Heart right ventricle (tissue), 16 donors: ENCODE measurements around the gene EYS. TPM values are rescaled to one million over a fixed set of nuclear protein-coding genes. Genes with fewer than 3 reads are reported as not detected.
A peak's percentile ranks its signal among the peaks of the same experiment; 100 is the strongest.

Source experiments
- ATAC-seq, 8 donors: fragments of 200-7000 bp; cut with Tn5 transposase; one replicate each; pipeline ENCODE4 v1.9.1; 2020; ENCODE audit warnings: mild to moderate bottlenecking in 8 of 8, moderate library complexity in 8 of 8, moderate number of reproducible peaks in 1 of 8
- DNase-seq, 2 donors: peaks; one replicate each; pipeline ENCODE4 v3.0.0-alpha.2; 2020
- H3K27ac ChIP-seq, 10 donors: fragments of 200-600 bp; sonication (generic) in 2 of 10; one replicate each; pipeline versions ENCODE4 v1.5.0 to v1.8.0; 2020 to 2022; ENCODE audit warnings: mild to moderate bottlenecking in 3 of 10
- H3K27me3 ChIP-seq, 7 donors: fragments of 200-600 bp; one replicate each; pipeline ENCODE4 v1.8.0; 2021 to 2022; ENCODE audit warnings: mild to moderate bottlenecking in 2 of 7
- H3K36me3 ChIP-seq, 9 donors: fragments of 200-600 bp; sonication (generic) in 1 of 9; one replicate each; pipeline versions ENCODE4 v1.5.0 to v1.8.0; 2020 to 2022; ENCODE audit warnings: mild to moderate bottlenecking in 2 of 9
- H3K4me1 ChIP-seq, 9 donors: fragments of 200-600 bp; sonication (generic) in 1 of 9; one replicate each; pipeline versions ENCODE4 v1.5.0 to v1.8.0; 2020 to 2022; ENCODE audit warnings: mild to moderate bottlenecking in 4 of 9
- H3K4me3 ChIP-seq, 10 donors: fragments of 200-600 bp; sonication (generic) in 2 of 10; one replicate each; pipeline versions ENCODE4 v1.5.0 to v1.8.0; 2020 to 2022; ENCODE audit warnings: mild to moderate bottlenecking in 7 of 10, moderate library complexity in 2 of 10
- H3K9me3 ChIP-seq, 11 donors: fragments of 200-600 bp in 10 of 11; sonication (generic) in 2 of 11; one replicate each; pipeline versions ENCODE4 v1.5.0 to v1.8.0; 2013 to 2022; ENCODE audit warnings: mild to moderate bottlenecking in 2 of 11, control low read depth in 1 of 11, moderate library complexity in 1 of 11
- WGBS, 2 donors: extraction: QIAGEN DNeasy Blood & Tissue Kit; methylation state at CpG; one replicate each; pipeline ENCODE4 v1.1.7; 2013; ENCODE audit warnings: inconsistent platforms in 1 of 2; 5-methylcytosine and 5-hydroxymethylcytosine counted together
- intact Hi-C, 10 donors: fragments of 100-400 bp; cut with DNase I; formaldehyde crosslinking; loops; one replicate each; pipeline versions ENCODE4 v1.11.1 to v1.14.2; 2022
- polyA plus RNA-seq, 2 donors: library from polyadenylated mRNA; stranded (reverse); fragments of 200-250 nt; gene quantifications; one replicate each; pipeline ENCODE4 v1.2.3, GENCODE V29; 2013
- total RNA-seq, 10 donors: library from RNA; stranded (reverse); fragmentation: NEBNext Ultra II Directional in 3 of 10; extraction: Animal tissue kit (Norgen Biotek cat#: 25700) in 3 of 10; gene quantifications; one replicate each; pipeline versions ENCODE4 v1.2.1 to v1.2.4, GENCODE V29; 2021 to 2023
- TF ChIP-seq, protein P1 (sequence below), 9 donors: fragments of 200-600 bp; sonication (generic) in 2 of 9; IDR thresholded peaks; one replicate each; pipeline versions ENCODE4 v1.5.0 to v1.8.0; 2021 to 2022; ENCODE audit warnings: antibody characterized with exemption in 9 of 9, mild to moderate bottlenecking in 5 of 9, moderate library complexity in 1 of 9
- donor health status: Arrhythmogenic right ventricular cardiomyopathy.
- donor health status: ischemic (EF 13 %, LVEDD 7.1; RV severe dilation, severe dysfunction).
- donor health status: healthy with polysubstance abuse.
- donor health status: DM: no; HTN: yes; CAD: no.
- donor health status: DM: no; HTN: no; CAD: no.
- donor health status: ischemic (EF 25% LVEDD 6.9; RV normal size, moderate dysfunction).
- donor health status: ischemic (EF 25% LVEDD 5.7; RV mildly dilated, moderate dysfunction).
- donor health status: healthy.
- donor health status: DM: yes; HTN: yes; CAD: no.
- donor health status: Ischemic cardiomyopathy.
- donor health status: ischemic (EF 35%, LVEDD 5.7; RV mildly dilated, moderate dysfunction).
- donor health status: nonischemic (EF 11% LVEDD 7.7; RV severe dilation, severe dysfunction).
- donor health status: DM: yes; HTN: yes; CAD: no.
- donor health status: PGD.
- donor health status: ischemic (EF 29% LVEDD 5.4; RV normal size, mild dysfunction).
- donor health status: nonischemic (EF 23%, LVEDD 6.1; RV moderate dilation, normal function).

The EYS gene
- total and polyA plus RNA-seq, 12 donors = 0.02 to 0.40 (median 0.18) TPM; not detected in 8

DNA sequence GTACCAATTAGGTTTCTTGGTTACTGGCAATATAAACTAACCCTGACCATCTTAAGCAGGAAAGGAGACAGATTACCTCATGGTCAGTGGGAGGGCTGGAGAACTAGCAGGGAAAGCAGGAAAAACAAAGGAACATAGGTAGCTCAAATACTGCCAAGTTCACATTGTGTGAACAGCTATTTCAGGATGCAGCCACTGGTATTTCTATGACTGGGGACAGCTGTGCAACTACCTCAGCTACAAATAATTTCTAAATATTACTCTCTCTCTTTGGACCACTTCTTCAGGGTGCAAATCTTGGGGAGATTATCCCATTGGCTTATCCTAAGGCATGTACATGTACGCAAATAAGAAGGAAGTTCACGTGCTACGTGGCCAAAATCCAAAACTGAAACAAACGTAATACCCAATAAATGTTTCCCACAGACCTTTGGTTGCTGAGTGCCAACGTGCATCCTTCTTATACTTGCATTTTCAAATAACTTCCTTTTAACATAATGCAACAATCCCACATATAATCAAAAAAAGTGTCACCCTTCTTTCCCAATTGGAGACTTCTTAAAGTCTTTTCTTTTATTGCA lies 1890.5 kb downstream of the EYS start:
- no peak for ATAC-seq

DNA sequence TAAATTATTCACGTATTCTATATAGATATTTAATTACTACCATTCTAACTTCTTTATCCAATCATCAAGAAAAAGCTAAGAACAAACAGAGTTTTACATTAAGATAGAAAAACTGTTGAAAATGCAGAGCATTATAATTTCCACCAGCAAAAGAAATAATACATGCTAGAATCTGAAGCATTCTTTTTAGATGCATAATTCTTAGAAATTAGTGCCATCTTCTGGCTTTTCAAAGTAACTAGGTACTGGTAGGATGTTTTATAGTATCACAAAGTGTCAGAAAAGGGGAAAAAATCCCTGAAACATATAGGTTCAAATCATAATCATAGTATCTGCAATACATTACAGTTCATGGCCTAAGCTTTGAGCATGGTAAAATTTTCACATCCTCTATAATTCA lies 1892.6 kb downstream of the EYS start:
- ATAC-seq (no peak), DNase-seq (no peak)
- intact Hi-C loops = no loop called here
- H3K4me1 ChIP-seq = peaks cover 0 to 12% (median 0%) of the 10 kb centered on the region in 9 donors
- 86 to 87% methylated on average over 1 of the region's 1 CpG for WGBS, 2 donors
- H3K4me3 ChIP-seq = no peak overlapping the region
- no peaks in the 10 kb centered on the region for H3K36me3 ChIP-seq
- H3K27me3 ChIP-seq = no peaks in the 10 kb centered on the region
- no peak overlapping the region for H3K27ac ChIP-seq
- no peaks in the 10 kb centered on the region for H3K9me3 ChIP-seq
- TF ChIP-seq, protein P1, sequence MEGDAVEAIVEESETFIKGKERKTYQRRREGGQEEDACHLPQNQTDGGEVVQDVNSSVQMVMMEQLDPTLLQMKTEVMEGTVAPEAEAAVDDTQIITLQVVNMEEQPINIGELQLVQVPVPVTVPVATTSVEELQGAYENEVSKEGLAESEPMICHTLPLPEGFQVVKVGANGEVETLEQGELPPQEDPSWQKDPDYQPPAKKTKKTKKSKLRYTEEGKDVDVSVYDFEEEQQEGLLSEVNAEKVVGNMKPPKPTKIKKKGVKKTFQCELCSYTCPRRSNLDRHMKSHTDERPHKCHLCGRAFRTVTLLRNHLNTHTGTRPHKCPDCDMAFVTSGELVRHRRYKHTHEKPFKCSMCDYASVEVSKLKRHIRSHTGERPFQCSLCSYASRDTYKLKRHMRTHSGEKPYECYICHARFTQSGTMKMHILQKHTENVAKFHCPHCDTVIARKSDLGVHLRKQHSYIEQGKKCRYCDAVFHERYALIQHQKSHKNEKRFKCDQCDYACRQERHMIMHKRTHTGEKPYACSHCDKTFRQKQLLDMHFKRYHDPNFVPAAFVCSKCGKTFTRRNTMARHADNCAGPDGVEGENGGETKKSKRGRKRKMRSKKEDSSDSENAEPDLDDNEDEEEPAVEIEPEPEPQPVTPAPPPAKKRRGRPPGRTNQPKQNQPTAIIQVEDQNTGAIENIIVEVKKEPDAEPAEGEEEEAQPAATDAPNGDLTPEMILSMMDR (IDR thresholded peaks at IDR 0.05) = no peak

More for the DNA sequence above, 1890.5 kb downstream of the EYS start:
- H3K9me3 ChIP-seq = no peaks in the 10 kb centered on the region
- DNase-seq = no peak
- WGBS, 2 donors = 14 to 21% methylated on average over 5 of the region's 5 CpGs
- intact Hi-C loops = no loop called here
- no peaks in the 10 kb centered on the region for H3K36me3 ChIP-seq
- H3K27me3 ChIP-seq = no peaks in the 10 kb centered on the region
- peaks cover 0 to 15% (median 0%) of the 10 kb centered on the region in 9 donors for H3K4me1 ChIP-seq
- H3K4me3 ChIP-seq = no peak overlapping the region
- no peak overlapping the region for H3K27ac ChIP-seq
- TF ChIP-seq, protein P1 (IDR thresholded peaks at IDR 0.05) = no peak

DNA sequence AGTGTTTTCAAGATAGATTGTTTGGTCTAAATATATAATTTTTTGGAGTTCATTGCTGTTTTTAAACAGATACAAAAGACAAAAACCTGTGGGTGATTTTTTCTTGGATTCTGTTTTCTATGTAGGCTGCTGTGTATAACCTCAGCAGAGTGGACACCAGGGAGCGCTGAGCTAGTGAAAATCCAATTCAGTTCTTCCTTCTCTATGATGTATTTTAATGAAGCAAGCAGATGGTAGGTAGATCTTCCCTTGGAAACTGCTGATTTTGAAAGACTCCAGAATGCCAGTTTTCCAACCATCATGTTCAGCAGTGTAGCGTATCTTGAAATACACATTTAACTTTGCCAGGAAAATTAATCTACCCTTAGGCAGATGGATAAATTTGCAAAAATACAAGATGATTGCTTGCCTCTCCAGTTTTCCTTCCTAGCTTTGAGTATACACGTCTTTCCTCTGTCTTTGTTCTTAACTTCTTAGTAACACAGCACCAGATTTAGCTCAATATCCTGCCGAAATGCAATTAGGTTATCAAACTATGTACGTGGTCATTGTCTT lies 1893.4 kb downstream of the EYS start:
- TF ChIP-seq, protein P1 (IDR thresholded peaks at IDR 0.05) = no peak
- no peaks in the 10 kb centered on the region for H3K27me3 ChIP-seq
- no peak for ATAC-seq
- no peak overlapping the region for H3K4me3 ChIP-seq
- H3K36me3 ChIP-seq = no peaks in the 10 kb centered on the region
- 67 to 75% methylated on average over 5 of the region's 5 CpGs for WGBS, 2 donors
- no peak for DNase-seq
- H3K27ac ChIP-seq = no peak overlapping the region
- intact Hi-C loops = no loop called here
- no peaks in the 10 kb centered on the region for H3K9me3 ChIP-seq
- H3K4me1 ChIP-seq = peaks cover 0 to 12% (median 0%) of the 10 kb centered on the region in 9 donors

DNA sequence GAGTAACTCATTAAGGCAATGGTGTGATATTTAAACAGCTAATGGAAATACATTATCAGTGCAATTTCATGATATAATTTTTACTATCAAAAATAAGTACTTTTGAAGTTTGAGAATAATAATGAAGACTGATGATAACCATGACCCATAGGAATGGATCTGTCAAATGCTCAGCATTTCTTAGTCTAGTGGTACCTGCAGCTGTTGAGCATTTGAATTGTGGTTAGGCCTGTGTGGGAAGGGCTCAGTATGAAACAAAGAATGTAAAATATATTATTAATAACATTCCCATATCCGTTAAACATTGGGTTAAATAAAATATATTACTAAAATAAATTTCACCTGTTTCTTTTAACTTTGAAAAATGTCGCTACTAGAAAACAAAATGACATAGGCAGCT lies 1898.5 kb downstream of the EYS start:
- ATAC-seq (no peak), DNase-seq (no peak)
- no peaks in the 10 kb centered on the region for H3K9me3 ChIP-seq
- TF ChIP-seq, protein P1 (IDR thresholded peaks at IDR 0.05) = no peak
- intact Hi-C loops = no loop called here
- H3K27ac ChIP-seq = peak overlapping the region in 1 of 10 donors; percentile 90
- no peaks in the 10 kb centered on the region for H3K36me3 ChIP-seq
- H3K4me1 ChIP-seq = peaks cover 0 to 42% (median 2%) of the 10 kb centered on the region in 9 donors
- WGBS, 2 donors = 74 to 96% methylated on average over 2 of the region's 2 CpGs
- H3K4me3 ChIP-seq = no peak overlapping the region
- no peaks in the 10 kb centered on the region for H3K27me3 ChIP-seq
